Mononuclear cell (primary cell): ENCODE results near the gene RTP1. TPM values are rescaled to one million over a fixed set of nuclear protein-coding genes. Genes with fewer than 3 reads are reported as not detected.

Experiments
- H3K27me3 ChIP-seq: 2 replicates; pipeline ENCODE4 v1.6.0; 2011; ENCODE audit warnings: low read length, control low read depth; ENCODE audit not compliant: insufficient read depth
- H3K4me1 ChIP-seq: 2 replicates; pipeline ENCODE4 v1.5.1; 2011; ENCODE audit warnings: mild to moderate bottlenecking, low read length, control low read depth; ENCODE audit not compliant: insufficient read depth
- H3K4me3 ChIP-seq: 2 replicates; pipeline ENCODE4 v1.5.1; 2011; ENCODE audit warnings: mild to moderate bottlenecking, low read length, moderate library complexity
- H3K9me3 ChIP-seq: 2 replicates; pipeline ENCODE4 v1.5.1; 2011; ENCODE audit warnings: low read depth, mild to moderate bottlenecking, control low read depth, low read length
- total RNA-seq: library from RNA; depleted of rRNA; stranded (reverse); fragments of >200 nt; gene quantifications from one replicate; pipeline ENCODE4 v1.2.3, GENCODE V29; 2012

Gene RTP1
- total RNA-seq, 1 donor: not detected

- no peaks in the 10 kb centered on the region for H3K4me1 ChIP-seq
- no peak overlapping the region for H3K4me3 ChIP-seq
- H3K27me3 ChIP-seq: no peaks in the 10 kb centered on the region
Measured at GRCh38 chr3:187243933-187244524, 46.7 kb downstream of the RTP1 start.

GRCh38 chr3:187247398-187247797, 50.1 kb downstream of the RTP1 start:
- no peaks in the 10 kb centered on the region for H3K27me3 ChIP-seq
- no peaks in the 10 kb centered on the region for H3K9me3 ChIP-seq
- no peaks in the 10 kb centered on the region for H3K4me1 ChIP-seq
- no peak overlapping the region for H3K4me3 ChIP-seq

More at GRCh38 chr3:187243933-187244524, 46.7 kb downstream of the RTP1 start:
- H3K9me3 ChIP-seq: no peaks in the 10 kb centered on the region

Other genes with a start within 250 kb of the RTP1 start
- gene RPL39L, start 58.0 kb upstream of the RTP1 start, total RNA-seq: 0.52 TPM
- gene MASP1, start 94.3 kb downstream of the RTP1 start, total RNA-seq: not detected
- 2.2 TPM for gene RTP4, start 170.9 kb downstream of the RTP1 start, total RNA-seq